GM19438 (cell line): Measurements from ENCODE around the gene VTA1.

Source experiments
- ATAC-seq: cut with Tn5 transposase; IDR thresholded peaks from one replicate; pipeline ENCODE4 v1.9.1; 2021; ENCODE audit warnings: low read depth; ENCODE audit not compliant: unreplicated experiment

The VTA1 gene

GRCh38 chr6:142258757-142259156 is 111.7 kb downstream of the VTA1 start:
- no peak for ATAC-seq

- no peak for ATAC-seq
Observed at GRCh38 chr6:142260748-142261147, 113.7 kb downstream of the VTA1 start.

- no peak for ATAC-seq
Observed at GRCh38 chr6:142262231-142262630, 115.2 kb downstream of the VTA1 start.

- no peak for ATAC-seq
Observed at GRCh38 chr6:142265476-142265875, 118.4 kb downstream of the VTA1 start.

GRCh38 chr6:142266060-142266459 is 119.0 kb downstream of the VTA1 start:
- ATAC-seq = no peak

GRCh38 chr6:142271476-142271875 is 124.4 kb downstream of the VTA1 start:
- no peak for ATAC-seq
